Measurements from ENCODE around the gene NOL3. TPM values are rescaled to one million over a fixed set of nuclear protein-coding genes. Genes with fewer than 3 reads are reported as not detected.

Gene NOL3
- total RNA-seq, 4 donors from 2014 or later: 55.5 to 95.4 (median 76.6) TPM

DNA sequence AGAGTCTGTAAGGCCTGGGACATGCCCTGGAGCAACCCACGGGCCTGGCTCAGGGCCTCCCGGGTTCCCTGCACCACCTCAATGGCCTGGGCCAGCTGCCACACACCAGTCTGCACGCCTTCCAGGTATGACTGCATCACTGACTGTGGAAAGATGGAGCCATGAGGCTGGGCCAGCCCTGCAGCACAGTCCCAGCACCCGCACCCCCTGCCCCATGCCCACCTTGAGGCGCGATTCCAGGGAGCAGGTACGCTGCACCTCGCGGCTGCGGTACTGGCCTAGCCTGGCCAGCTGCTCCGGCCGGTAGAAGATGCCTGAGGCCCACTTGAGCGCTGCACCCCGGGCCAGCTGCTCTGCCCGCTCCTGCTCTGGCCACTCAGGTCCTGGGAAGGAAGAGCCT is 18.5 kb downstream of the NOL3 start:
- WGBS, 2 donors: 78 to 87% methylated on average over 9 to 13 of the region's 15 CpGs

DNA sequence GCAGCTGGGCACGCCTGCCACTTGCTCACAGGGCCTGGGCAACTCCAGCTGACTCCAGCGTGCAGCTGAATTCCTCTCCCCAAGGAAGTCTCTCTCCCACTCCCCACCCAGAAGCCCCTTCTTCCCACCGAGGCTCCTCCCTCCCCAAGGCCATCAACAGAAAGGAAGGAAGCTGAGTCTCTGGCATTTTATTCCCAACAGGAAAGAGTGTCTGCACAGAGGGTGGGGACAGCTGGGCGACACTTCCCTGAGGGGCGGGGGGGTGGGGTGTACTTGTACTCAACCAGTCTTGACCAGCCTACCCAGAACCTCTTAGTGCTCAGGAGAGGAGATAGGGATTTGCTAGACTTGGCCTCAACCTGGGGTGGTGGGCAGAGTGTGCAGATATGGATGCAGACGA is 19.7 kb downstream of the NOL3 start, which contains the start of gene EXOC3L1:
Gene EXOC3L1 (minus strand): TSS at position 96 of the 400 bp plus-strand sequence. CDS start 460 bp downstream, outside the sequence.
- DNase-seq (ENCODE audit: low spot score in 2 of 2): no peak
- TF ChIP-seq EP300 (IDR thresholded peaks at IDR 0.05) (no peak), POLR2A (IDR thresholded peaks at IDR 0.05) (no peak)
- TF ChIP-seq, protein P1, sequence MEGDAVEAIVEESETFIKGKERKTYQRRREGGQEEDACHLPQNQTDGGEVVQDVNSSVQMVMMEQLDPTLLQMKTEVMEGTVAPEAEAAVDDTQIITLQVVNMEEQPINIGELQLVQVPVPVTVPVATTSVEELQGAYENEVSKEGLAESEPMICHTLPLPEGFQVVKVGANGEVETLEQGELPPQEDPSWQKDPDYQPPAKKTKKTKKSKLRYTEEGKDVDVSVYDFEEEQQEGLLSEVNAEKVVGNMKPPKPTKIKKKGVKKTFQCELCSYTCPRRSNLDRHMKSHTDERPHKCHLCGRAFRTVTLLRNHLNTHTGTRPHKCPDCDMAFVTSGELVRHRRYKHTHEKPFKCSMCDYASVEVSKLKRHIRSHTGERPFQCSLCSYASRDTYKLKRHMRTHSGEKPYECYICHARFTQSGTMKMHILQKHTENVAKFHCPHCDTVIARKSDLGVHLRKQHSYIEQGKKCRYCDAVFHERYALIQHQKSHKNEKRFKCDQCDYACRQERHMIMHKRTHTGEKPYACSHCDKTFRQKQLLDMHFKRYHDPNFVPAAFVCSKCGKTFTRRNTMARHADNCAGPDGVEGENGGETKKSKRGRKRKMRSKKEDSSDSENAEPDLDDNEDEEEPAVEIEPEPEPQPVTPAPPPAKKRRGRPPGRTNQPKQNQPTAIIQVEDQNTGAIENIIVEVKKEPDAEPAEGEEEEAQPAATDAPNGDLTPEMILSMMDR (IDR thresholded peaks at IDR 0.05): no peak
- H3K4me1 ChIP-seq: peaks cover 0 to 45% (median 25%) of the 10 kb centered on the region in 4 donors
- no peak within 1 kb of the TSS for H3K4me3 ChIP-seq
- H3K27me3 ChIP-seq: no peaks in the 10 kb centered on the region
- no peaks in the 10 kb centered on the region for H3K9me3 ChIP-seq
- no peak within 1 kb of the TSS for H3K27ac ChIP-seq
- whole genome bisulfite sequencing, 2 donors: 27 to 41% methylated on average over 5 to 6 of the region's 6 CpGs
- peaks cover 0 to 12% (median 6%) of the 10 kb centered on the region in 3 donors for H3K36me3 ChIP-seq

More for the DNA sequence above, 18.5 kb downstream of the NOL3 start:
- DNase-seq (ENCODE audit: low spot score in 2 of 2): no peak
- Histone ChIP-seq H3K27ac (no peak overlapping the region), H3K9me3 (no peaks in the 10 kb centered on the region), H3K4me1 (peaks cover 0 to 43% (median 31%) of the 10 kb centered on the region in 4 donors), H3K27me3 (no peaks in the 10 kb centered on the region), H3K4me3 (no peak overlapping the region), H3K36me3 (no peaks in the 10 kb centered on the region)
- TF ChIP-seq POLR2A (IDR thresholded peaks at IDR 0.05): no peak
- no peak for TF ChIP-seq EP300 (IDR thresholded peaks at IDR 0.05)
- TF ChIP-seq, protein P1 (IDR thresholded peaks at IDR 0.05): no peak

- Histone ChIP-seq H3K9me3 (no peaks in the 10 kb centered on the region), H3K27ac (no peak overlapping the region), H3K27me3 (no peaks in the 10 kb centered on the region), H3K4me3 (no peak overlapping the region), H3K4me1 (peaks cover 0 to 41% (median 19%) of the 10 kb centered on the region in 4 donors), H3K36me3 (peaks cover 2 to 19% (median 13%) of the 10 kb centered on the region in 3 donors)
- no peak for TF ChIP-seq POLR2A (IDR thresholded peaks at IDR 0.05)
- TF ChIP-seq, protein P1 (IDR thresholded peaks at IDR 0.05): no peak
- TF ChIP-seq EP300 (IDR thresholded peaks at IDR 0.05): no peak
- no peak for DNase-seq (ENCODE audit: low spot score in 2 of 2)
- WGBS, 2 donors: 82% methylated on average over 13 of the region's 13 CpGs
These were observed 20.4 kb downstream of the NOL3 start for GRCh38 chr16:67190448-67191399.

GRCh38 chr16:67191411-67191994 is 21.2 kb downstream of the NOL3 start:
- no peaks in the 10 kb centered on the region for H3K9me3 ChIP-seq
- no peaks in the 10 kb centered on the region for H3K27me3 ChIP-seq
- H3K4me1 ChIP-seq: peaks cover 0 to 38% (median 17%) of the 10 kb centered on the region in 4 donors
- peak overlapping the region in 1 of 4 donors; percentile 85 for H3K27ac ChIP-seq
- peaks cover 2 to 26% (median 14%) of the 10 kb centered on the region in 3 donors for H3K36me3 ChIP-seq
- no peak for DNase-seq (ENCODE audit: low spot score in 2 of 2)
- 23 to 29% methylated on average over 9 of the region's 9 CpGs for WGBS, 2 donors
- TF ChIP-seq, protein P1 (IDR thresholded peaks at IDR 0.05): no peak
- H3K4me3 ChIP-seq: peak overlapping the region in 3 of 4 donors; percentile 78 to 98 (median 85)

All from tibial nerve (tissue), 4 donors.